Prostate gland (tissue), 2 donors: ENCODE data around the gene HOXA10.

Source experiments
- POLR2A ChIP-seq: fragments of 450-650 bp; IDR thresholded peaks from one replicate; pipeline ENCODE4 v1.6.1; 2016; ENCODE audit warnings: antibody characterized with exemption, mild to moderate bottlenecking
- TF ChIP-seq, protein P1 (sequence below), 4 experiments: fragments of 200-600 bp in 2 of 4; fragments of 450-650 bp in 2 of 4; sonication (generic) in 2 of 4; IDR thresholded peaks; 1 replicate in 3 of 4; 2 replicates in 1 of 4; pipeline ENCODE4 v1.5.1; 2016 to 2019; ENCODE audit warnings: antibody characterized with exemption in 4 of 4, mild to moderate bottlenecking in 2 of 4, moderate library complexity in 2 of 4

- TF ChIP-seq, protein P1, sequence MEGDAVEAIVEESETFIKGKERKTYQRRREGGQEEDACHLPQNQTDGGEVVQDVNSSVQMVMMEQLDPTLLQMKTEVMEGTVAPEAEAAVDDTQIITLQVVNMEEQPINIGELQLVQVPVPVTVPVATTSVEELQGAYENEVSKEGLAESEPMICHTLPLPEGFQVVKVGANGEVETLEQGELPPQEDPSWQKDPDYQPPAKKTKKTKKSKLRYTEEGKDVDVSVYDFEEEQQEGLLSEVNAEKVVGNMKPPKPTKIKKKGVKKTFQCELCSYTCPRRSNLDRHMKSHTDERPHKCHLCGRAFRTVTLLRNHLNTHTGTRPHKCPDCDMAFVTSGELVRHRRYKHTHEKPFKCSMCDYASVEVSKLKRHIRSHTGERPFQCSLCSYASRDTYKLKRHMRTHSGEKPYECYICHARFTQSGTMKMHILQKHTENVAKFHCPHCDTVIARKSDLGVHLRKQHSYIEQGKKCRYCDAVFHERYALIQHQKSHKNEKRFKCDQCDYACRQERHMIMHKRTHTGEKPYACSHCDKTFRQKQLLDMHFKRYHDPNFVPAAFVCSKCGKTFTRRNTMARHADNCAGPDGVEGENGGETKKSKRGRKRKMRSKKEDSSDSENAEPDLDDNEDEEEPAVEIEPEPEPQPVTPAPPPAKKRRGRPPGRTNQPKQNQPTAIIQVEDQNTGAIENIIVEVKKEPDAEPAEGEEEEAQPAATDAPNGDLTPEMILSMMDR (IDR thresholded peaks at IDR 0.05): no peak
- TF ChIP-seq POLR2A: no peak
Measured at GRCh38 chr7:27171325-27171636, 2.8 kb downstream of the HOXA10 start.
